Mesenchymal stem cell (in vitro differentiated cells and primary cell): ENCODE results near the gene ANGPT4.

ENCODE experiments used
- DNase-seq: peaks from one replicate; pipeline ENCODE4 v3.0.0-alpha.2; 2013
- H2AFZ ChIP-seq: one replicate; pipeline ENCODE4 v1.6.1; 2013; ENCODE audit warnings: low read depth, mild to moderate bottlenecking, control low read depth, inconsistent platforms, low read length, moderate library complexity
- H2AK5ac ChIP-seq: 2 replicates; pipeline ENCODE4 v1.6.1; 2013; ENCODE audit warnings: low read length, moderate library complexity, mild to moderate bottlenecking, inconsistent platforms; ENCODE audit not compliant: severe bottlenecking
- H2BK120ac ChIP-seq: one replicate; pipeline ENCODE4 v1.6.1; 2013; ENCODE audit warnings: low read depth, mild to moderate bottlenecking, inconsistent platforms, low read length, moderate library complexity
- H2BK12ac ChIP-seq, 2 experiments: one replicate each; pipeline ENCODE4 v1.6.1; 2013; ENCODE audit warnings: inconsistent platforms in 2 of 2, low read length in 2 of 2, mild to moderate bottlenecking in 2 of 2, moderate library complexity in 2 of 2, control low read depth in 1 of 2
- H2BK15ac ChIP-seq: one replicate; pipeline ENCODE4 v1.6.1; 2013; ENCODE audit warnings: mild to moderate bottlenecking, low read depth, inconsistent platforms; ENCODE audit not compliant: poor library complexity, severe bottlenecking
- H2BK5ac ChIP-seq: 2 replicates; pipeline ENCODE4 v1.6.1; 2013; ENCODE audit warnings: low read depth, mild to moderate bottlenecking, low read length, control low read depth, inconsistent platforms; ENCODE audit not compliant: poor library complexity, severe bottlenecking
- H3K14ac ChIP-seq, 2 experiments: one replicate each; pipeline ENCODE4 v1.6.1; 2013; ENCODE audit warnings: inconsistent platforms in 2 of 2, low read length in 2 of 2, control low read depth in 1 of 2, mild to moderate bottlenecking in 1 of 2, moderate library complexity in 1 of 2
- H3K18ac ChIP-seq, 2 experiments: one replicate each; pipeline ENCODE4 v1.6.1; 2013; ENCODE audit warnings: inconsistent platforms in 2 of 2, low read length in 2 of 2, control low read depth in 1 of 2, low read depth in 1 of 2, mild to moderate bottlenecking in 1 of 2
- H3K23ac ChIP-seq, 2 experiments: one replicate each; pipeline ENCODE4 v1.6.1; 2013; ENCODE audit warnings: inconsistent platforms in 2 of 2, low read length in 2 of 2, mild to moderate bottlenecking in 2 of 2, moderate library complexity in 2 of 2, control low read depth in 1 of 2
- H3K27ac ChIP-seq: 2 replicates; pipeline ENCODE4 v1.5.1; 2013; ENCODE audit warnings: mild to moderate bottlenecking, moderate library complexity, low read length, control low read depth, inconsistent platforms; ENCODE audit not compliant: poor library complexity, severe bottlenecking
- H3K27me3 ChIP-seq, 2 experiments: 2 replicates each; pipeline versions ENCODE4 v1.6.1 to v1.7.0; 2013; ENCODE audit warnings: low read length in 2 of 2, mild to moderate bottlenecking in 2 of 2, moderate library complexity in 2 of 2, control low read depth in 1 of 2, inconsistent platforms in 1 of 2; ENCODE audit not compliant: control insufficient read depth in 1 of 2, insufficient read depth in 1 of 2
- H3K36me3 ChIP-seq, 2 experiments: 2 replicates each; pipeline versions ENCODE4 v1.6.1 to v1.7.0; 2013; ENCODE audit warnings: low read length in 2 of 2, control low read depth in 1 of 2, inconsistent platforms in 1 of 2, low read depth in 1 of 2, mild to moderate bottlenecking in 1 of 2; ENCODE audit not compliant: insufficient read depth in 2 of 2, control insufficient read depth in 1 of 2
- H3K4ac ChIP-seq, 2 experiments: one replicate each; pipeline ENCODE4 v1.6.1; 2013; ENCODE audit warnings: inconsistent platforms in 2 of 2, low read length in 2 of 2, mild to moderate bottlenecking in 2 of 2, moderate library complexity in 2 of 2, control low read depth in 1 of 2, low read depth in 1 of 2
- H3K4me1 ChIP-seq: 2 replicates; pipeline ENCODE4 v1.6.1; 2013; ENCODE audit warnings: low read depth, low read length, control low read depth; ENCODE audit not compliant: control insufficient read depth, insufficient read depth
- H3K4me2 ChIP-seq: 2 replicates; pipeline ENCODE4 v1.6.1; 2013; ENCODE audit warnings: low read length, mild to moderate bottlenecking, inconsistent platforms; ENCODE audit not compliant: poor library complexity, severe bottlenecking
- H3K4me3 ChIP-seq, 2 experiments: 2 replicates each; pipeline versions ENCODE4 v1.5.1 to v1.7.0; 2013; ENCODE audit warnings: low read length in 2 of 2, mild to moderate bottlenecking in 2 of 2, control low read depth in 1 of 2, low read depth in 1 of 2; ENCODE audit not compliant: insufficient read depth in 1 of 2
- H3K79me1 ChIP-seq: replicated peaks from 2 replicates; pipeline ENCODE4 v1.6.1; 2013; ENCODE audit warnings: mild to moderate bottlenecking, control low read depth, low read length, inconsistent platforms; ENCODE audit not compliant: poor library complexity, severe bottlenecking
- H3K9ac ChIP-seq: 2 replicates; pipeline ENCODE4 v1.7.0; 2013; ENCODE audit warnings: mild to moderate bottlenecking, low read length, moderate library complexity
- H3K9me3 ChIP-seq: 2 replicates; pipeline ENCODE4 v1.7.0; 2013; ENCODE audit warnings: mild to moderate bottlenecking, low read length; ENCODE audit not compliant: control insufficient read depth
- H4K8ac ChIP-seq: one replicate; pipeline ENCODE4 v1.6.1; 2013; ENCODE audit warnings: inconsistent platforms, mild to moderate bottlenecking, low read length, moderate library complexity
- H4K91ac ChIP-seq: one replicate; pipeline ENCODE4 v1.6.1; 2013; ENCODE audit warnings: mild to moderate bottlenecking, low read length, inconsistent platforms
- WGBS: methylation state at CpG from one replicate; pipeline ENCODE4 v1.1.7; 2013; ENCODE audit warnings: mixed read lengths; 5-methylcytosine and 5-hydroxymethylcytosine counted together

ANGPT4 gene

GRCh38 chr20:922781-923180 is 6.6 kb upstream of the ANGPT4 start:
- Histone ChIP-seq H3K27ac (no peak overlapping the region), H2BK120ac (no peak overlapping the region), H2AK5ac (no peak overlapping the region), H3K79me1 (no peaks in the 10 kb centered on the region), H3K4ac (no peak overlapping the region), H3K27me3 (peaks cover 4 to 21% of the 10 kb centered on the region in 2 experiments), H3K23ac (no peak overlapping the region), H3K18ac (no peak overlapping the region), H3K9ac (no peak overlapping the region), H3K14ac (no peak overlapping the region), H3K4me1 (no peaks in the 10 kb centered on the region), H3K36me3 (no peaks in the 10 kb centered on the region), H4K91ac (no peak overlapping the region), H4K8ac (no peak overlapping the region), H2AFZ (no peak overlapping the region), H2BK12ac (no peak overlapping the region), H2BK15ac (no peak overlapping the region), H3K4me3 (no peak overlapping the region), H3K9me3 (no peaks in the 10 kb centered on the region), H2BK5ac (no peak overlapping the region), H3K4me2 (no peak overlapping the region)
- 57% methylated on average over 4 of the region's 4 CpGs for WGBS
- DNase-seq, result no peak

- Histone ChIP-seq H3K4me1 (no peaks in the 10 kb centered on the region), H4K91ac (no peak overlapping the region), H4K8ac (no peak overlapping the region), H3K18ac (no peak overlapping the region), H3K9ac (no peak overlapping the region), H3K27ac (no peak overlapping the region), H3K79me1 (no peaks in the 10 kb centered on the region), H2BK12ac (no peak overlapping the region), H2BK120ac (no peak overlapping the region), H3K4ac (no peak overlapping the region), H3K4me3 (no peak overlapping the region), H2BK15ac (no peak overlapping the region), H3K27me3 (peaks cover 17 to 29% of the 10 kb centered on the region in 2 experiments), H3K23ac (no peak overlapping the region), H3K14ac (no peak overlapping the region), H3K9me3 (no peaks in the 10 kb centered on the region), H2AFZ (no peak overlapping the region), H2AK5ac (no peak overlapping the region), H3K4me2 (no peak overlapping the region), H2BK5ac (no peak overlapping the region), H3K36me3 (no peaks in the 10 kb centered on the region)
- 76% methylated on average over 5 of the region's 5 CpGs for WGBS
- no peak for DNase-seq
Observed at GRCh38 chr20:921068-921467, 4.9 kb upstream of the ANGPT4 start.

- Histone ChIP-seq H2BK12ac (no peak overlapping the region), H3K4me3 (no peak overlapping the region), H3K18ac (no peak overlapping the region), H4K91ac (no peak overlapping the region), H3K36me3 (no peaks in the 10 kb centered on the region), H3K27me3 (peaks cover 20 to 37% of the 10 kb centered on the region in 2 experiments), H3K4me1 (no peaks in the 10 kb centered on the region), H3K4ac (no peak overlapping the region), H3K9me3 (no peaks in the 10 kb centered on the region), H3K23ac (no peak overlapping the region), H3K4me2 (no peak overlapping the region), H3K9ac (no peak overlapping the region), H2AK5ac (no peak overlapping the region), H2BK15ac (no peak overlapping the region), H4K8ac (no peak overlapping the region), H2AFZ (no peak overlapping the region), H2BK120ac (no peak overlapping the region), H3K79me1 (no peaks in the 10 kb centered on the region), H2BK5ac (no peak overlapping the region), H3K27ac (no peak overlapping the region), H3K14ac (no peak overlapping the region)
- DNase-seq, result no peak
- 97% methylated on average over 4 of the region's 4 CpGs for WGBS
Observed at GRCh38 chr20:920311-920710, 4.2 kb upstream of the ANGPT4 start.

GRCh38 chr20:919491-919916 is 3.4 kb upstream of the ANGPT4 start:
- H3K27me3 ChIP-seq, result peaks cover 26 to 44% of the 10 kb centered on the region in 2 experiments
- no peak overlapping the region for H2BK12ac ChIP-seq
- no peaks in the 10 kb centered on the region for H3K4me1 ChIP-seq
- no peak overlapping the region for H3K23ac ChIP-seq
- no peak overlapping the region for H3K9ac ChIP-seq
- no peaks in the 10 kb centered on the region for H3K79me1 ChIP-seq
- no peak overlapping the region for H3K14ac ChIP-seq
- H3K36me3 ChIP-seq, result no peaks in the 10 kb centered on the region
- no peak overlapping the region for H3K4ac ChIP-seq
- no peak overlapping the region for H2AFZ ChIP-seq
- H3K18ac ChIP-seq, result no peak overlapping the region
- H2BK15ac ChIP-seq, result no peak overlapping the region
- no peak overlapping the region for H2BK120ac ChIP-seq
- H2BK5ac ChIP-seq, result no peak overlapping the region
- H3K9me3 ChIP-seq, result no peaks in the 10 kb centered on the region
- no peak overlapping the region for H3K4me3 ChIP-seq
- DNase-seq, result no peak
- 54% methylated on average over 5 of the region's 5 CpGs for WGBS
- no peak overlapping the region for H3K27ac ChIP-seq
- no peak overlapping the region for H4K91ac ChIP-seq
- no peak overlapping the region for H3K4me2 ChIP-seq
- no peak overlapping the region for H2AK5ac ChIP-seq
- H4K8ac ChIP-seq, result no peak overlapping the region
